ENCODE data around the gene PSMB11. TPM values are rescaled to one million over a fixed set of nuclear protein-coding genes. Genes with fewer than 3 reads are reported as not detected.
A peak's percentile ranks its signal among the peaks of the same experiment; 100 is the strongest.
"Not testable (repeated sequence)": the region's sequence is repeated elsewhere in the genome, so short reads cannot be mapped to it uniquely, and the experiment has no call there.

Gene PSMB11
- total RNA-seq, result not detected

DNA sequence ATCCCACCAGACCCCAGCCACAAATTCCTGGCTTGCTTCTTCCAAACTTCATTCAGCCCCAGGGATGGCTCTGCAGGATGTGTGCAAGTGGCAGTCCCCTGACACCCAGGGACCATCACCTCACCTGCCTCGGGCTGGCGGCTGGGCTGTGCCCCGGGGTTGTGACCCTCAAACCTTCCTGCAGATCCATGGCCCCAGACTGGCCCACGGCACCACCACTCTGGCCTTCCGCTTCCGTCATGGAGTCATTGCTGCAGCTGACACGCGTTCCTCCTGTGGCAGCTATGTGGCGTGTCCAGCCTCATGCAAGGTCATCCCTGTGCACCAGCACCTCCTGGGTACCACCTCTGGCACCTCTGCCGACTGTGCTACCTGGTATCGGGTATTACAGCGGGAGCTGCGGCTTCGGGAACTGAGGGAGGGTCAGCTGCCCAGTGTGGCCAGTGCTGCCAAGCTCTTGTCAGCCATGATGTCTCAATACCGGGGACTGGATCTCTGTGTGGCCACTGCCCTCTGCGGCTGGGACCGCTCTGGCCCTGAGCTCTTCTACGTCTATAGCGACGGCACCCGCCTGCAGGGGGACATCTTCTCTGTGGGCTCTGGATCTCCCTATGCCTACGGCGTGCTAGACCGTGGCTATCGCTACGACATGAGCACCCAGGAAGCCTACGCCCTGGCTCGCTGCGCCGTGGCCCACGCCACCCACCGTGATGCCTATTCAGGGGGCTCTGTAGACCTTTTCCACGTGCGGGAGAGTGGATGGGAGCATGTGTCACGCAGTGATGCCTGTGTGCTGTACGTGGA, at the start of gene PSMB11:
Gene PSMB11 (plus strand): TSS at position 51 of the 804 bp plus-strand sequence. CDS start 14 bp downstream, at position 65.
- no peak for ATAC-seq

DNA sequence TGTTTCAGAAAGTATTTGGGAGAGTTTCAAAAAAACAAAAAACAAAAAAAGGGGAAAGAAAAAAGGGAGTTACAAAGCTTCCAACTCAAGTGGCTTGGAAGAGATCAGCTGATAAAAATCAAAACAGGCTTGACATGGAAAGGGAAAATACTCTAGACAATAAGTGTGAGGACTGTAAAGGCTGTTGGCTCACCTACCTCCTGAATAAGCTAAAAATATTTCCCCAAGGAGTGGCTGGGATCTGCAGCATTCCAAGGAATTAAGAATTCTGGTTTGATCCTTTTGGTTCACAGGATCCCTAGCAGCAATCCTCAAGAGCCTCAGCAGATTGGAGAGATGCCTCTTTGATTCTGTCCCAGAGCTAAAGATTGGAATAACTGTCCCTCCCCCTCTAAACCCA, 48.5 kb upstream of the PSMB11 start:
- ATAC-seq, result no peak

DNA sequence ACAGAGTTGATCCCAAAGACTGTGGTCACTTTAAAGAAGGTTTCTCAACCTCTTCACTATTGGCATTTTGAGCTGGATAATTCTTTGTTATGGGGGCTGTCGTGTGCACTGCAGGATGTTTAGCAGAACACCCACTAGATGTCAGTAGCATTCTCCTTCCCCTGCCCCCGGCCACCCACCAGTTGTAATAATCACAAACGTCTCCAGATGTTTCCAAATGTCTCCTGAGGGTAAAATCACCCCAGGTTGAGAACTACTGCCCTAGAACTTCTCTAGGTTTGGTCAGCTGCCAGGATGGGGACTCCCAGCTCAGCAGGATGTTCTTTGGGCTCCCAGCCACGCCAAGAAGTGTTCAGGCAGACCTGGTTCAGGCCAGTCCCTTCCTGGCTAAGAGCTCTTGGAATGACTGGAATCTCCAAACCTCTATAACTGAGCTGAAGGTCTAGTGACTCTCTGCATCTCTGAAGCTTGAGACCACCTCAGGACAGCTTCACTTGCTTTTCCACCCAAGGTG, 47.2 kb upstream of the PSMB11 start:
- ATAC-seq, result no peak

- no peak for ATAC-seq
Measured at GRCh38 chr14:22995889-22996625, 46.0 kb upstream of the PSMB11 start.

GRCh38 chr14:22996768-22997654, 45.0 kb upstream of the PSMB11 start:
- ATAC-seq, result no peak

- ATAC-seq, result no peak
Measured at GRCh38 chr14:22997676-22998323, 44.2 kb upstream of the PSMB11 start.

DNA sequence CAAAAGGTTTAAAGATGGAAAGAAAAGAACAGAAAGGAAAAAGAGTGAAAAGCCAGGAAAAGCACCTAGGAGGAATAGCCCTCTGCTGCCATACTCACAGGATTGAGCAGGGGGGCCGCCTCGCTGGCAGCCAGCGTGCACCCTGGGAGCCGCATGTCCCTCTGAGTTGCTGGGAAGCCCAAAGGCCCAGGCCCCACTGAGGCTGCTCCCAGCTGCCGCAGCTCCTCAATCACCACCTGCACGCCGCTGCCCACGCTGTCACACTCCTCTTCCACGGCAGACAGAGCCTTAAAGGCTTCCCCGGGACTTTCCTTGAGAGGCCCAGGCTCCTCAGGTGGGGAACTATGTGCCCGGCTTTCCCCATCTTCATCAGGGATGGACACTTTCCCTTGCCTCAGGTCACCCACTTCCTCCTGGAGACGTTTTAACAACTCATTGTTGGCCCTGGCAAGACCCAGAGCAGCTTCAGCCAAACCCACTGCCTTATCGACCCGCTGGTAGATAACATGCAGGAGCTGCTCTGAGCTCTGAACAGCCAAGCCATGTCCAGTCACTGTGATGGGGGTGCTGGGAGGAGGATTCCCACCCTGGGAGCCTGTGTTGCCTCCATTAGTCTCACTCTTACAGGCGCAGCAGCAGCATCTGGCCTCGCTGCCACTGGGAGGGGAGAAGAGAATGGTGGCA, 43.5 kb upstream of the PSMB11 start:
- no peak for ATAC-seq

GRCh38 chr14:23000860-23001259, 41.2 kb upstream of the PSMB11 start:
- ATAC-seq, result no peak

- ATAC-seq, result no peak
Measured at GRCh38 chr14:23002592-23002991, 39.4 kb upstream of the PSMB11 start.

DNA sequence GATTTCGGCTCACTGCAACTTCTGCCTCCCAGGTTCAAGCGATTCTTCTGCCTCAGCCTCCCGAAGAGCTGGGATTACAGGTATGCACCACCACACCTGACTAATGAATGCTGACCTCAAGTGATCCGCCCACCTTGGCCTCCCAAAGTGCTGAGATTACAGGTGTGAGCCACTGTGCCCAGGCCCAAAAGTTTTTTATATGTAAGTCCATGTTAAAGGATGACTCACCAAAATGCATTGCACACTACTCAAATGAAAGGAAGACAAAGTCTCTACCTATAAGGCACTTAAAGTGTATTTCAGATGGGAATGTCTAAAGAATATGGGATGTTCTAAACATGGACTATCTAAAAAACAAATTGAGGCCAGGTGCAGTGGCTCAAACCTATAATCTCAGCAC, 37.7 kb upstream of the PSMB11 start:
- not testable (repeated sequence) for ATAC-seq

GRCh38 chr14:23005451-23006187, 36.4 kb upstream of the PSMB11 start:
- no peak for ATAC-seq

- ATAC-seq, result no peak
Measured at GRCh38 chr14:23006188-23006534, 35.9 kb upstream of the PSMB11 start.

DNA sequence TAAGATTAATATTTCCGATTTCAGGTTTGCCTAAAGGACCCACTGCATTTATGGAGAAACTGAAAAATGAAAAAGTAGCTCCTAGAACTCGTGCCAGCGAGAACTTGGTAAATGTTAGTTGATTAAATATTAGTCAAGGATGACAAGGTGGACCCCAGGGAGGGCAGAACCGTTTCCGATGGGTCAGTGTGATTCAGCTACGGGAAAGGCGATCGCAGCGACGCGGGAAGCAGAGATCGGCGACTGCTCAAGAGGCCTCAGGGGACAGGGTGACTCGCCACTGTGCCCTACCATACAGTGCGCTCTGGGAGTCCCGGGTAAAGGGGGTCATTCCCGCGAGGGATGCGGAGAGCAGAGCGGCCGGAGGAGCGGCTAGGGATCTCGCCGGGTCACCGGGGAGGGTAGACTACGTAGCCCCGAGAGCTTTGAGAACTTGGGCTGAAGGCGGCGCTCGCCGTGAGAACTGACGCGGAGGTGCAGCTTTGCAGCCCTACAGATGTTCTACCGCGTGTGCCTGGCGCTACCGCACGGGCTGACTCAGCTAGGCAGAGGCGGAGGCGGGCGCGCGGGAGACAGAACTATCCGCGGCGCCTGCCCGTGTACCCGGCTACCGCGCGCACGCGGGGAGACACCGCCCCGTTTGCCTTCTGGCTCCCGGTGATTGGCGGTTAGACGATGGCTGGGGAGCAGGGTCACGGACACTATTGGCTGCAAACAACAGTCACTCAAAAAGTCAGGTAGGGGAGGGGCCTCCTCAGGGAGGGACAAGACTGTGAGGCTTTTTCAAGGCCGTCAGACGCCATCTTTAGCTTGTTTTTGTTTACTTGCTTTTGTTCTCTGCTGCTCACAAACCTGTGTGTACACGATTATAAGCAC, 35.2 kb upstream of the PSMB11 start:
- ATAC-seq, result peak; percentile 99

DNA sequence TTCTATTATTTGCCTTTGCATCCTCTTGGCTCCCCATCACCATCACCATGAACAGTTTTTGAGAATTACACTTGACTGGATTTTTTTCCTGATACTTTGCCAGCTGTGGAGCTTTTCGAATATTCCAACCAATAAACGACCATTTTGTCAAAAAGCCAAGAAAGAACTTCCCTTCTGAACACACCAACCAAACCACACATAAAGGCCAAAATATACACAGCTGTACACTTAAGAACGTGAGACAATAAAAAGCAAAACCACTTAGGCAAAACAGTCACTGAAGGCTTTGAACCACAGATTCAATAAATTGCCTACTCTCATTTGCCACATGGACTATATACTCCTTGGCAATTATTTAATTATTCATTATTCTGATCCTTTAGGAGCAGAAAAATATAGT, 33.2 kb upstream of the PSMB11 start:
- no peak for ATAC-seq

GRCh38 chr14:23009483-23009938, 32.5 kb upstream of the PSMB11 start:
- no peak for ATAC-seq

- peak; percentile 58 for ATAC-seq
Measured at GRCh38 chr14:23009939-23010726, 31.9 kb upstream of the PSMB11 start, which contains the start of gene C14orf93. C14orf93 (minus strand) TSS chr14:23010143; CDS start chr14:22999023, 11,120 bp downstream.

GRCh38 chr14:23013054-23013748, 28.8 kb upstream of the PSMB11 start:
- ATAC-seq, result no peak

DNA sequence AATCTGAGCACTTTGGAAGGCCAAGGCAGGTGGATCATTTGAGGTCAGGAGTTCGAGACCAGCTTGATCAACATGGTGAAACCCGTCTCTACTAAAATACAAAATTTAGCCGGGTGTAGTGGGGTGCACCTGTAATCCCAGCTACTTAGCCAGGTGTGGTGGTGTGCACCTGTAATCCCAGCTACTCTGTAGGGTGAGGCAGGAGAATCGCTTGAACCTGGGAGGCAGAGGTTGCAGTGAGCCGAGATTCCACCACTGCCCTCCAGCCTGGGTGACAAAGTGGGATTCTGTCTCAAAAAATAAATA, 28.3 kb upstream of the PSMB11 start:
- ATAC-seq, result not testable (repeated sequence)

All from esophagus mucosa (tissue), 1 donor.